Measurements from ENCODE around the gene UNC79.

DNA sequence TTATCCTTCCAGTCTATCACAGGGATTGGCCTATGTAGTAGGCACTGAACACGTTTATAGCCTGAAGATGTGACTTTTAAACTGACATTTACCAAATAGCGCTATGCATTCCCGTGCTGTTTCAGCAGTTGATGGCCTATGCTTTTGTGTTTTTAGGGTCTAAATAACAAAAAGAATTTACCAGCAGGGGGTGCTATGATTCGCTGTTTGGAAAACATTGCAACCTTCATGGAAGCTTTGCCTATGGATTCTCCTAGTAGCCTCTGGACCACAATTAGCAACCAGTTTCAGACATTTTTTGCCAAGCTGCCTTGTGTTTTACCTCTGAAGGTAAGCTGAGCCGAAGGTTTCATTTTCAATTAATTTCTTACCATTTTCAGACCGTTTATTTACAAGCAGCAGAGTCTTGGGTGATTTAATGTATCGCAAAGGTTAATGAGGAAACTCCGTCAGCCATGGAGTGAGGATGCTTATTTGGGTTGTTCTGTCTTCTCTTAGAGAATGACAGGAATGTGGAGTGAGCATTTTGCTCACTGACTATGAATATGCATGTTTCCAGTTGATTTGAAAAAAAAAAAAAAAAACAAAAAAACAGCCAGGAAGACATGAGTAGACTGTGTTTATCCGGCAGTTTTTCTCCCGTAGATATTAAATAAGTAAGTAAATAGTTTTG lies 224.5 kb downstream of the UNC79 start:
- TF ChIP-seq, protein P1, sequence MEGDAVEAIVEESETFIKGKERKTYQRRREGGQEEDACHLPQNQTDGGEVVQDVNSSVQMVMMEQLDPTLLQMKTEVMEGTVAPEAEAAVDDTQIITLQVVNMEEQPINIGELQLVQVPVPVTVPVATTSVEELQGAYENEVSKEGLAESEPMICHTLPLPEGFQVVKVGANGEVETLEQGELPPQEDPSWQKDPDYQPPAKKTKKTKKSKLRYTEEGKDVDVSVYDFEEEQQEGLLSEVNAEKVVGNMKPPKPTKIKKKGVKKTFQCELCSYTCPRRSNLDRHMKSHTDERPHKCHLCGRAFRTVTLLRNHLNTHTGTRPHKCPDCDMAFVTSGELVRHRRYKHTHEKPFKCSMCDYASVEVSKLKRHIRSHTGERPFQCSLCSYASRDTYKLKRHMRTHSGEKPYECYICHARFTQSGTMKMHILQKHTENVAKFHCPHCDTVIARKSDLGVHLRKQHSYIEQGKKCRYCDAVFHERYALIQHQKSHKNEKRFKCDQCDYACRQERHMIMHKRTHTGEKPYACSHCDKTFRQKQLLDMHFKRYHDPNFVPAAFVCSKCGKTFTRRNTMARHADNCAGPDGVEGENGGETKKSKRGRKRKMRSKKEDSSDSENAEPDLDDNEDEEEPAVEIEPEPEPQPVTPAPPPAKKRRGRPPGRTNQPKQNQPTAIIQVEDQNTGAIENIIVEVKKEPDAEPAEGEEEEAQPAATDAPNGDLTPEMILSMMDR (IDR thresholded peaks at IDR 0.05; ENCODE audit: low read length): peak; percentile 75
- TF ChIP-seq EZH2 (IDR thresholded peaks at IDR 0.05; ENCODE audit: borderline replicate concordance, low read length): no peak

Data from OCI-LY1 (cell line).